Mucosa of descending colon (tissue), 3 donors: Measurements from ENCODE around the gene TTC6. TPM values are rescaled to one million over a fixed set of nuclear protein-coding genes. Genes with fewer than 3 reads are reported as not detected.

Source experiments
- ATAC-seq: fragments of 200-7000 bp; cut with Tn5 transposase; one replicate; pipeline ENCODE4 v1.9.1; 2020; ENCODE audit warnings: mild to moderate bottlenecking, moderate library complexity
- DNase-seq, 3 donors: peaks; one replicate each; pipeline ENCODE4 v3.0.0-alpha.2; 2020
- H3K36me3 ChIP-seq: fragments of 200-600 bp; one replicate; pipeline ENCODE4 v1.8.0; 2021; ENCODE audit warnings: low read depth, mild to moderate bottlenecking
- H3K4me1 ChIP-seq: fragments of 200-600 bp; one replicate; pipeline ENCODE4 v1.8.0; 2021; ENCODE audit warnings: low read depth, mild to moderate bottlenecking
- H3K4me3 ChIP-seq: fragments of 200-600 bp; one replicate; pipeline ENCODE4 v1.8.0; 2021; ENCODE audit warnings: mild to moderate bottlenecking
- H3K9me3 ChIP-seq: fragments of 200-600 bp; one replicate; pipeline ENCODE4 v1.8.0; 2021; ENCODE audit warnings: mild to moderate bottlenecking
- intact Hi-C, 2 donors: fragments of 100-400 bp; cut with DNase I in 1 of 2; cut with micrococcal nuclease in 1 of 2; formaldehyde crosslinking; loops; one replicate each; pipeline versions ENCODE4 v1.11.0 to v1.11.1; 2022; cut with DNase I, micrococcal nuclease
- total RNA-seq, 3 donors: library from RNA; stranded (reverse); fragmentation: NEBNext Ultra II Directional in 2 of 3; extraction: Animal tissue kit (Norgen Biotek cat#: 25700) in 2 of 3; gene quantifications; one replicate each; pipeline versions ENCODE4 v1.2.1 to v1.2.4, GENCODE V29; 2021 to 2023
- TF ChIP-seq, protein P1 (sequence below): fragments of 200-600 bp; IDR thresholded peaks from one replicate; pipeline ENCODE4 v1.8.0; 2022; ENCODE audit warnings: antibody characterized with exemption, mild to moderate bottlenecking
- donor health status: DM: no; HTN: no; CAD: no; lungs with moderate emphysema.
- donor health status: DM: no; HTN: no; CAD: no.
- donor health status: DM: no; HTN: yes; CAD: no.

TTC6 gene
- total RNA-seq, 3 donors from 2014 or later: 1.7 to 9.2 (median 4.8) TPM

GRCh38 chr14:37596790-37597472 lies 1.5 kb downstream of the TTC6 start:
- H3K4me3 ChIP-seq: no peak overlapping the region

GRCh38 chr14:37597538-37597913 lies 2.1 kb downstream of the TTC6 start:
- DNase-seq: peak; percentile 69 to 81 (median 69)
- Histone ChIP-seq H3K4me1 (peaks cover 3% of the 10 kb centered on the region), H3K4me3 (no peak overlapping the region), H3K9me3 (no peaks in the 10 kb centered on the region), H3K36me3 (peaks cover 4% of the 10 kb centered on the region)
- intact Hi-C loops: loop anchor here in 1 of 2 donors (10.0 kb wide), 1 partner anchor 353 kb away; no protein-coding TSS in a partner anchor
- peak; percentile 33 for ATAC-seq
- TF ChIP-seq, protein P1, sequence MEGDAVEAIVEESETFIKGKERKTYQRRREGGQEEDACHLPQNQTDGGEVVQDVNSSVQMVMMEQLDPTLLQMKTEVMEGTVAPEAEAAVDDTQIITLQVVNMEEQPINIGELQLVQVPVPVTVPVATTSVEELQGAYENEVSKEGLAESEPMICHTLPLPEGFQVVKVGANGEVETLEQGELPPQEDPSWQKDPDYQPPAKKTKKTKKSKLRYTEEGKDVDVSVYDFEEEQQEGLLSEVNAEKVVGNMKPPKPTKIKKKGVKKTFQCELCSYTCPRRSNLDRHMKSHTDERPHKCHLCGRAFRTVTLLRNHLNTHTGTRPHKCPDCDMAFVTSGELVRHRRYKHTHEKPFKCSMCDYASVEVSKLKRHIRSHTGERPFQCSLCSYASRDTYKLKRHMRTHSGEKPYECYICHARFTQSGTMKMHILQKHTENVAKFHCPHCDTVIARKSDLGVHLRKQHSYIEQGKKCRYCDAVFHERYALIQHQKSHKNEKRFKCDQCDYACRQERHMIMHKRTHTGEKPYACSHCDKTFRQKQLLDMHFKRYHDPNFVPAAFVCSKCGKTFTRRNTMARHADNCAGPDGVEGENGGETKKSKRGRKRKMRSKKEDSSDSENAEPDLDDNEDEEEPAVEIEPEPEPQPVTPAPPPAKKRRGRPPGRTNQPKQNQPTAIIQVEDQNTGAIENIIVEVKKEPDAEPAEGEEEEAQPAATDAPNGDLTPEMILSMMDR: peak; percentile 38

More at GRCh38 chr14:37596790-37597472, 1.5 kb downstream of the TTC6 start:
- no peak for ATAC-seq
- peaks cover 4% of the 10 kb centered on the region for H3K36me3 ChIP-seq
- H3K4me1 ChIP-seq: peaks cover 2% of the 10 kb centered on the region
- TF ChIP-seq, protein P1: no peak
- intact Hi-C loops: loop anchor here in 1 of 2 donors (10.0 kb wide), 1 partner anchor 352 kb away; no protein-coding TSS in a partner anchor
- H3K9me3 ChIP-seq: no peaks in the 10 kb centered on the region
- DNase-seq: no peak

DNA sequence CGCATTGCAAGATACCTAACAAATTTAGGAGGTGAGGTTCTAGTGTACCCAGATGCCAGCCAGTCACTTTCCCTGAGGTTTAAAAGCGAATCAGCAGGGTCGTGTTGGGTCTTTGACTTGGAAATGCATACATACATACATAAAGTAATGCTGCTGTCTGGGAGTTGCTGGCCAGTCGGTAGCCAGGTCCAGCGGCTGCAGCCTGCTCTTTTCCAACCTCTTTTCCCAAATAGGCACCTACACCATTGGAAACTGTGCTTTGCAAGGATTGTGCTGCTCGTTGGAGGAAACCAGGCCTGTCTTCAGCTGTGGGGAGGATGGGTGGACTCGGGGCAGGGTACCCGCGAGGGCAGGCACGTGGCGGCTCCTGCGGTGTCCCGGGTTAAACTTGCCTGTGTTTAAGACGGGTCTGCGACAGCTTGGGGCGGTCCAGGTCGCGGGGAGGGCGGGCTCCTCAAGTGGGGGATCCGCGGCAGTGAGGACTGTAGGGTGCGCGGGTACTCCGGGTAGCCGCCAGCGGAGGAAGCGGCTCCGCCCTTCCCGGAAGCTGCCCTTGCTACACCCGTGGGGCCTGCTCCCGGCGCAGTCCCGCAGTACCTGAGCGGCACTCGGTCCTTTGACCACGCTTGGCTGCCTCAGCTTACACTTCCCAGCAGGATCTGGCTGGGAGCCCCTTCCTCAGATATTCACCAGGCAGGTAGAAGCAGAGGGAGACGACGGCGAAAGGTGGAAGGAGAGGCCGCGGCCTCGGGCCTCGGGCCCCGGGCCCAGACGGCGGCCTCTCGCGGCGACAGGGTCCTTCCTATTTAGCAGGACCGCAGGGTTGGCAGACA lies 2.7 kb downstream of the TTC6 start:
- Histone ChIP-seq H3K9me3 (no peaks in the 10 kb centered on the region), H3K4me1 (peaks cover 5% of the 10 kb centered on the region), H3K36me3 (peaks cover 4% of the 10 kb centered on the region), H3K4me3 (no peak overlapping the region)
- intact Hi-C loops: loop anchor here in 1 of 2 donors (10.0 kb wide), 1 partner anchor 353 kb away; no protein-coding TSS in a partner anchor
- peak; percentile 55 for ATAC-seq
- DNase-seq: peak; percentile 76 to 84 (median 80)
- TF ChIP-seq, protein P1: no peak

GRCh38 chr14:37598747-37599506 lies 3.5 kb downstream of the TTC6 start:
- Histone ChIP-seq H3K9me3 (no peaks in the 10 kb centered on the region), H3K4me1 (peaks cover 5% of the 10 kb centered on the region), H3K4me3 (no peak overlapping the region), H3K36me3 (peaks cover 4% of the 10 kb centered on the region)
- intact Hi-C loops: loop anchor here in 1 of 2 donors (10.0 kb wide), 1 partner anchor 354 kb away; no protein-coding TSS in a partner anchor
- DNase-seq (no peak), ATAC-seq (no peak)
- TF ChIP-seq, protein P1: no peak
